8988T (cell line): ENCODE measurements around the gene SLC12A2.

Source experiments
- DNase-seq: peaks from one replicate; pipeline ENCODE4 v3.0.0; 2011

The SLC12A2 gene

DNA sequence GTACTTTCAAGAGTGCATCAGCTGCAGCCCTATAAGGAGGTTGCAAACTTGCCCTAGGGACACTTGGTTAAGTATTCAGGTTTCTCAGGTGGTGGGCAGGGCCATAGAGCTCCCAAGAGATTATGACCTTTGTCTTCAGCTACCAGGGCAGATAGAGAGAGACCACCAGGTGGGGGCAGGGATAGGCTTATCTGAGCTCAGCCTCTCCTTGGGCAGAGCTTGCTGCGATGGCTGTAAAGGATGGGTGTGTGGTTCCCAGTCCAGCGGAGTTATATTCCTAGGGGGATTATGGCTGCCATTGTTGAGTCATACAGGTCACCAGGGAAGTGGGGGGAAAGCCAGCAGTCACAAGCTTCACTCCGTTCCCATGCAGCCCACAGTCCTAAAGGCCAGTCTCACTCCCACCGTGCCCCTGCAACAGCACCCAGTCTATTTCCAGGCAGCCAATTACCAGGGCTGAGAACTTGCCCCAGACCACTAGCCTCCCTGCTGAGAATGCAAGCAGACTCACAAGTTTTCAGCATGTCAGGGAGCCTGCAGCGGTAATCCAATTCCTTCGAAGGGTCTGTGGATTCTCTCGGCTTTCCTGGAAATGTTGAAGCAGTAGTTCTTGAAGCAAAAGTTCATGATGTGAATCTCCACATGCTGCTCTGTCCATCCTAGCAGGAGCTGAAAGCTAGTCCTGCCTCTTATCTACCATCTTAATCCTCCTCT is 151.5 kb downstream of the SLC12A2 start:
- DNase-seq: no peak

DNA sequence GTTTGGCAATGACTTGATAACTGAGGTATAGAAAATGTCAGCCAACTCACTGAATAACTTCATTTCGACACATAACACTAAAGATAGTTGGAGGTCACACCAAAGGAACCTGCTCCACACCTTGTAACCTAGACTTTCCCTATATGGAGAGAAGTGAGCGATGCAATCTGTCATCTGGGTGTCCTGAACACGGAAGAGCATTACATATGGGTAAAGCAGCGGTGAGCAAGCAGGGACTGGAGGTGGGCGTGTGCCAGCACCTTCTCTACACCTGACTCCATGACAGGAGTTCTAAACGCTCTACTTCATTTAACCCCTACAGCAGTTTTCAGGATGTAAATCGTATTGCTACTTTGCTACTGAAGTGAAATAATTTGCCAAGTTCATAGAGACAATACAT is 152.8 kb downstream of the SLC12A2 start:
- DNase-seq: no peak

DNA sequence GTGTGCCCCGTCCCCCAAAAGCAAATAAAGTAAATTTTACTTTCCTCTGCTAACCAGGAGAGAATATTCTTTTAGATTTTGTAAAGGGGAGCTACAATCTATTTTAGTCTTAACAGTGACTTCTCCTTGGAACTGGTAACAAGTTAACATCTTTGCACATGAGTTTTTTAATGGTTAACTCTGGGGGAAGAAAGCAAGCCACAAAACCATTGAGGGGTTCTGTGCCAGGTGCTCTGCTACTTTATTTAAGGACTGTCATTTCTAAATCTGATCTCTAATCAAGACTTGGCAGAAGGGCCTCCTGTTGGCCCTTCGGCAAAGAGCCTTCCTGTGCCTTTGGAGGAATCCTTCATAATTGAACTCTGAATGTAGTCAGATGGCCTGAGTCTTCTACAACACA is 153.4 kb downstream of the SLC12A2 start:
- DNase-seq: no peak

DNA sequence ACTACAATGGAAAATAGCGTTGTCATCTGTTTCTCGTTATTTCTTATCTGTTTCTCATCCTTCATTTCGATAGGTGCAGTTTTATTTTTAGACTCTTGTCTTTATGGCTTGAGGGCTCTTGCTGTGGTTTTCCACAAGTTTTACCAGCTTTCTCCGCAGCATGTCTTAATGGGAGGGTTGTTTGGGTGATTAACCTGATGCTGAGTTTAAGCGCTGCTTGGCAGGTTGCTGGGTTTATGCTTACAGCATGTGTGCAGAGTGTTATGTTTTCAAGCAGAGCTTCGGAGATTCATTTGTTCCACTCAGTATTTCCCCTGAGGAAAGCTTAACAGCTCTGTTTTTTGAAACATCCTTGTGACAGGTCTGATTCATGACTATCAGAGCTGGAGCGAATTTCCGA is 154.0 kb downstream of the SLC12A2 start:
- DNase-seq: no peak
